Astrocyte of the spinal cord (primary cell): ENCODE data around the gene IL20RB.

Experiments used
- DNase-seq: peaks from one replicate; pipeline ENCODE4 v3.0.0; 2011; ENCODE audit warnings: low read depth, low spot score
- H3K4me3 ChIP-seq: 2 replicates; pipeline ENCODE4 v1.5.1; 2011; ENCODE audit warnings: low read depth, mild to moderate bottlenecking, low read length, moderate library complexity
- CTCF ChIP-seq: IDR thresholded peaks from 2 replicates; pipeline ENCODE4 v1.5.1; 2012; ENCODE audit warnings: low read depth, mild to moderate bottlenecking, low read length, inconsistent platforms
- in situ Hi-C: cut with HindIII; loops from 2 replicates; pipeline ENCODE4 v1.10.0; 2017; ENCODE audit warnings: low sequenced_read_pairs

IL20RB gene

GRCh38 chr3:137024348-137024747, 66.6 kb downstream of the IL20RB start:
- TF ChIP-seq CTCF: no peak

GRCh38 chr3:137026701-137027100, 68.9 kb downstream of the IL20RB start:
- in situ Hi-C loops: no loop called here
- DNase-seq: no peak
- H3K4me3 ChIP-seq: no peak overlapping the region
- no peak for TF ChIP-seq CTCF

More at GRCh38 chr3:137024348-137024747, 66.6 kb downstream of the IL20RB start:
- in situ Hi-C loops: no loop called here
- H3K4me3 ChIP-seq: no peak overlapping the region
- DNase-seq: no peak

GRCh38 chr3:137032465-137033120, 74.8 kb downstream of the IL20RB start:
- peak overlapping the region; percentile 45 for H3K4me3 ChIP-seq
- DNase-seq: peak; percentile 83
- in situ Hi-C loops: no loop called here
- TF ChIP-seq CTCF: peak; percentile 98

- peak; percentile 43 for TF ChIP-seq CTCF
- in situ Hi-C loops: no loop called here
- no peak for DNase-seq
- no peak overlapping the region for H3K4me3 ChIP-seq
Observed at GRCh38 chr3:137035631-137036030, 77.8 kb downstream of the IL20RB start.

GRCh38 chr3:137039570-137039969, 81.8 kb downstream of the IL20RB start:
- H3K4me3 ChIP-seq: no peak overlapping the region
- in situ Hi-C loops: no loop called here
- TF ChIP-seq CTCF: no peak
- no peak for DNase-seq

- H3K4me3 ChIP-seq: no peak overlapping the region
- in situ Hi-C loops: no loop called here
- no peak for TF ChIP-seq CTCF
- no peak for DNase-seq
Observed at GRCh38 chr3:137041251-137041650, 83.5 kb downstream of the IL20RB start.
